Mammary epithelial cell (primary cell): ENCODE data around the gene ROCK2.

ENCODE experiments used
- EZH2 ChIP-seq: IDR thresholded peaks from 2 replicates; pipeline ENCODE4 v1.6.1; 2012; ENCODE audit warnings: low read length, inconsistent platforms, borderline replicate concordance
- TF ChIP-seq, protein P1 (sequence below), 2 donors: IDR thresholded peaks in 1 of 2; conservative IDR thresholded peaks in 1 of 2; 2 replicates each; pipeline ENCODE4 v1.5.1; 2011 to 2012; ENCODE audit warnings: inconsistent platforms in 2 of 2, low read length in 2 of 2, mild to moderate bottlenecking in 2 of 2, control low read depth in 1 of 2, low read depth in 1 of 2; ENCODE audit not compliant: insufficient read depth in 1 of 2; ENCODE audit errors: extremely low read depth in 1 of 2

DNA sequence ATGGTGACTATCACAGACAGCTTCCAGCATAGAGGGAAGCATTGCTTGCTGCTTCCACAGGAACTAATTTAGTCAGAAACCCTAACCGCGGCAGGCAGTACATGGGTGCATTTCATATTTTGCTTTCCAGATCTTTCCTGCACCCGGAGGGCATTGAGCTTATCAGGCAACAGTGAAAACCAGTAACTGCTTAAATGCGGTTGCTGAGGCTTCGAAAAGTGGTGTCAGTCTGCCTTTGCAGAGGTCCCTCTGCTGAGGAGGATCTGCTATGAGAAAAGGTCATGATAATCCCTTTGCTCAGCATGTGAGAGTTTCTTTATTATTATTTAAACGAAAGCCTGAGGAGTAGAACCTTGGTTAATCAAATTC, 44.6 kb upstream of the ROCK2 start:
- TF ChIP-seq, protein P1, sequence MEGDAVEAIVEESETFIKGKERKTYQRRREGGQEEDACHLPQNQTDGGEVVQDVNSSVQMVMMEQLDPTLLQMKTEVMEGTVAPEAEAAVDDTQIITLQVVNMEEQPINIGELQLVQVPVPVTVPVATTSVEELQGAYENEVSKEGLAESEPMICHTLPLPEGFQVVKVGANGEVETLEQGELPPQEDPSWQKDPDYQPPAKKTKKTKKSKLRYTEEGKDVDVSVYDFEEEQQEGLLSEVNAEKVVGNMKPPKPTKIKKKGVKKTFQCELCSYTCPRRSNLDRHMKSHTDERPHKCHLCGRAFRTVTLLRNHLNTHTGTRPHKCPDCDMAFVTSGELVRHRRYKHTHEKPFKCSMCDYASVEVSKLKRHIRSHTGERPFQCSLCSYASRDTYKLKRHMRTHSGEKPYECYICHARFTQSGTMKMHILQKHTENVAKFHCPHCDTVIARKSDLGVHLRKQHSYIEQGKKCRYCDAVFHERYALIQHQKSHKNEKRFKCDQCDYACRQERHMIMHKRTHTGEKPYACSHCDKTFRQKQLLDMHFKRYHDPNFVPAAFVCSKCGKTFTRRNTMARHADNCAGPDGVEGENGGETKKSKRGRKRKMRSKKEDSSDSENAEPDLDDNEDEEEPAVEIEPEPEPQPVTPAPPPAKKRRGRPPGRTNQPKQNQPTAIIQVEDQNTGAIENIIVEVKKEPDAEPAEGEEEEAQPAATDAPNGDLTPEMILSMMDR (conservative IDR thresholded peaks at IDR 0.05 in 1 of 2, IDR thresholded peaks at IDR 0.05 in 1 of 2; ENCODE audit: extremely low read depth in 1 of 2, insufficient read depth in 1 of 2, low read depth in 1 of 2, low read length in 2 of 2) = no peak
- no peak for TF ChIP-seq EZH2
